Neuronal stem cell (in vitro differentiated cells): ENCODE data around the gene ARL6IP4.

Experiments used
- DNase-seq: peaks from one replicate; pipeline ENCODE4 v3.0.0-alpha.2; 2013; ENCODE audit warnings: low spot score
- H2AFZ ChIP-seq: one replicate; pipeline ENCODE4 v1.6.1; 2013; ENCODE audit warnings: mild to moderate bottlenecking, low read length, inconsistent platforms
- H2AK5ac ChIP-seq: 2 replicates; pipeline ENCODE4 v1.6.1; 2013; ENCODE audit warnings: low read depth, mild to moderate bottlenecking, inconsistent platforms, low read length, moderate library complexity, mixed read lengths
- H2BK120ac ChIP-seq: 2 replicates; pipeline ENCODE4 v1.6.1; 2013; ENCODE audit warnings: low read depth, mild to moderate bottlenecking, inconsistent platforms, low read length, moderate library complexity, mixed read lengths
- H2BK12ac ChIP-seq: one replicate; pipeline ENCODE4 v1.6.1; 2013; ENCODE audit warnings: low read length, inconsistent platforms
- H2BK15ac ChIP-seq: 2 replicates; pipeline ENCODE4 v1.6.1; 2013; ENCODE audit warnings: mild to moderate bottlenecking, low read length, inconsistent platforms, mixed read lengths
- H2BK5ac ChIP-seq: one replicate; pipeline ENCODE4 v1.6.1; 2013; ENCODE audit warnings: inconsistent platforms, mild to moderate bottlenecking, low read length, moderate library complexity
- H3K14ac ChIP-seq: one replicate; pipeline ENCODE4 v1.6.1; 2013; ENCODE audit warnings: low read length, inconsistent platforms
- H3K18ac ChIP-seq: 2 replicates; pipeline ENCODE4 v1.6.1; 2013; ENCODE audit warnings: low read length, inconsistent platforms
- H3K23ac ChIP-seq: 2 replicates; pipeline ENCODE4 v1.6.1; 2013; ENCODE audit warnings: low read depth, mild to moderate bottlenecking, mixed read lengths, low read length, inconsistent platforms; ENCODE audit not compliant: poor library complexity
- H3K27ac ChIP-seq: replicated peaks from 3 replicates; pipeline ENCODE4 v1.5.1; 2013; ENCODE audit warnings: low read length, inconsistent platforms
- H3K27me3 ChIP-seq, 3 experiments: 2 replicates each; pipeline ENCODE4 v1.6.1; 2013; ENCODE audit warnings: low read length in 3 of 3, mild to moderate bottlenecking in 2 of 3, inconsistent platforms in 1 of 3, low read depth in 1 of 3, mixed read lengths in 1 of 3, moderate library complexity in 1 of 3; ENCODE audit not compliant: control insufficient read depth in 3 of 3, insufficient read depth in 3 of 3
- H3K36me3 ChIP-seq, 2 donors: replicated peaks in 1 of 2; 2 replicates each; pipeline ENCODE4 v1.6.1; 2013; ENCODE audit warnings: low read length in 2 of 2; ENCODE audit not compliant: control insufficient read depth in 2 of 2, insufficient read depth in 2 of 2
- H3K4ac ChIP-seq: 2 replicates; pipeline ENCODE4 v1.6.1; 2013; ENCODE audit warnings: inconsistent platforms, mild to moderate bottlenecking, low read length, moderate library complexity
- H3K4me1 ChIP-seq, 2 donors: 1 replicate in 1 of 2; 2 replicates in 1 of 2; pipeline ENCODE4 v1.6.1; 2013; ENCODE audit warnings: low read length in 2 of 2, low read depth in 1 of 2; ENCODE audit not compliant: control insufficient read depth in 2 of 2, insufficient read depth in 1 of 2
- H3K4me2 ChIP-seq: one replicate; pipeline ENCODE4 v1.6.1; 2013; ENCODE audit warnings: mild to moderate bottlenecking, low read length, inconsistent platforms; ENCODE audit not compliant: insufficient read depth, poor library complexity, severe bottlenecking
- H3K4me3 ChIP-seq, 2 donors: 2 replicates each; pipeline ENCODE4 v1.5.1; 2013; ENCODE audit warnings: low read length in 2 of 2, mild to moderate bottlenecking in 2 of 2, inconsistent platforms in 1 of 2, moderate library complexity in 1 of 2
- H3K79me1 ChIP-seq: one replicate; pipeline ENCODE4 v1.6.1; 2013; ENCODE audit warnings: low read depth, mild to moderate bottlenecking, inconsistent platforms, low read length, moderate library complexity
- H3K9ac ChIP-seq: one replicate; pipeline ENCODE4 v1.6.1; 2013; ENCODE audit warnings: mild to moderate bottlenecking, low read depth, low read length, inconsistent platforms; ENCODE audit not compliant: poor library complexity
- H3K9me3 ChIP-seq, 2 donors: replicated peaks in 1 of 2; 2 replicates each; pipeline versions ENCODE3 to v1.6.1; 2013; ENCODE audit warnings: low read length in 2 of 2, mild to moderate bottlenecking in 2 of 2, inconsistent platforms in 1 of 2, low read depth in 1 of 2, mixed read lengths in 1 of 2, moderate library complexity in 1 of 2; ENCODE audit not compliant: control insufficient read depth in 2 of 2, insufficient read depth in 1 of 2
- H4K8ac ChIP-seq: one replicate; pipeline ENCODE4 v1.6.1; 2013; ENCODE audit warnings: low read depth, mild to moderate bottlenecking, inconsistent platforms, low read length, moderate library complexity
- H4K91ac ChIP-seq: one replicate; pipeline ENCODE4 v1.6.1; 2013; ENCODE audit warnings: low read length, low read depth, mild to moderate bottlenecking, inconsistent platforms; ENCODE audit not compliant: poor library complexity
- WGBS, 2 donors: extraction: QIAGEN DNeasy Blood & Tissue Kit; methylation state at CpG; one replicate each; pipeline ENCODE4 v1.1.7; 2013; ENCODE audit warnings: missing lambda C conversion rate in 2 of 2, mixed read lengths in 1 of 2; ENCODE audit not compliant: insufficient read length in 2 of 2, insufficient replicate concordance in 1 of 2; ENCODE audit errors: extremely low coverage in 2 of 2; 5-methylcytosine and 5-hydroxymethylcytosine counted together

Gene ARL6IP4

DNA sequence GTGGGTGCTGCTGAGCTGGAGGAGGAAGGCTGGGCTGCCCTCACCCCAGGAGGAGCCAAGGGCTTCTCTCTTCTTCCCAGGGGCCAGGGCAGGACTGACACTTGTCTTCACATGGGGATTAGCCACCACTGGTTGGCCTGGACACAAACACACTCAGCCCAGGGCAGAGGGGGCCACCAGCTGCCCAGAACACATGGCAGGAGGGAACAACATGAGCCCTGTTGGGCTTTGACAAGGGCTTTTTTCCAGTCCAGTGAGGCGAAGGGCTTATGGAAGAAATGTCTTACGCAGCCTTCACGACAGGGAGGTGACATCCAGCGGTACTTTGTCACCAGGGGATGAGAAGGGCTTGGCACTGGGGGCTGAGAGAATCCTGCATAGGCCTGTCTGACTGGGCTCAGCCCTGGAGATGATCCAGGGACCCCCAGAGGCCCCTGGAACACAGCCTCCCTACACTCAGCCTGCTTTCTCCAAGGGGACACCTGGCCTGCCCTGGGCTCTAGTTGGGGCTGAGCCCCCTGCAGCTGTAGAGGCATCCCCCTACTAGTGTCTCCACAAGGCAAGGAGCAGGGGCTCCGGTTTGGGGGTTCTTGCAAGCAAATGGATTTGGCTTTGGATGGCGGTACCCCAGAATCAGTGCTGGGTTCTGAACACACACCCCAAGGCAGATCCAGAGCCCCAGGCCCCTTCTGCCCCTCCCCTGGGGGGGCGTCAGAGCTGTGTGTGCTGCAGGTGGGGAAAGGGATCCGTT is 18.9 kb downstream of the ARL6IP4 start:
- H2BK12ac ChIP-seq: no peak overlapping the region
- H3K9ac ChIP-seq: no peak overlapping the region
- no peak overlapping the region for H3K4ac ChIP-seq
- H2BK15ac ChIP-seq: no peak overlapping the region
- no peak overlapping the region for H2BK120ac ChIP-seq
- H3K18ac ChIP-seq: no peak overlapping the region
- H3K27me3 ChIP-seq: no peaks in the 10 kb centered on the region
- no peak overlapping the region for H3K14ac ChIP-seq
- H3K23ac ChIP-seq: no peak overlapping the region
- DNase-seq: no peak
- WGBS, 2 donors: no CpG with 5 or more reads among the region's 8 CpGs
- no peak overlapping the region for H3K4me2 ChIP-seq
- H2BK5ac ChIP-seq: no peak overlapping the region
- no peak overlapping the region for H3K4me3 ChIP-seq
- peaks cover 0 to 6% of the 10 kb centered on the region in 2 donors for H3K36me3 ChIP-seq
- no peak overlapping the region for H4K91ac ChIP-seq
- no peak overlapping the region for H2AFZ ChIP-seq
- no peak overlapping the region for H3K27ac ChIP-seq
- peak overlapping the region; percentile 63 for H2AK5ac ChIP-seq
- no peaks in the 10 kb centered on the region for H3K9me3 ChIP-seq
- H3K4me1 ChIP-seq: no peaks in the 10 kb centered on the region
- H4K8ac ChIP-seq: peak overlapping the region; percentile 72
- H3K79me1 ChIP-seq: no peaks in the 10 kb centered on the region

GRCh38 chr12:122999986-123000420 is 19.5 kb downstream of the ARL6IP4 start:
- Histone ChIP-seq H3K18ac (peak overlapping the region; percentile 38), H4K91ac (no peak overlapping the region), H3K4ac (no peak overlapping the region), H2BK12ac (no peak overlapping the region), H3K27me3 (no peaks in the 10 kb centered on the region), H2BK120ac (no peak overlapping the region), H3K14ac (peak overlapping the region; percentile 6), H3K36me3 (peaks cover 0 to 6% of the 10 kb centered on the region in 2 donors), H3K4me3 (no peak overlapping the region), H3K9ac (peak overlapping the region; percentile 72), H3K23ac (no peak overlapping the region), H3K9me3 (no peaks in the 10 kb centered on the region), H3K27ac (no peak overlapping the region), H3K4me2 (no peak overlapping the region), H2BK15ac (no peak overlapping the region), H2AFZ (no peak overlapping the region), H2AK5ac (peak overlapping the region; percentile 63), H3K4me1 (no peaks in the 10 kb centered on the region), H3K79me1 (no peaks in the 10 kb centered on the region), H2BK5ac (no peak overlapping the region), H4K8ac (no peak overlapping the region)
- no CpG with 5 or more reads among the region's 20 CpGs for WGBS, 2 donors
- no peak for DNase-seq

DNA sequence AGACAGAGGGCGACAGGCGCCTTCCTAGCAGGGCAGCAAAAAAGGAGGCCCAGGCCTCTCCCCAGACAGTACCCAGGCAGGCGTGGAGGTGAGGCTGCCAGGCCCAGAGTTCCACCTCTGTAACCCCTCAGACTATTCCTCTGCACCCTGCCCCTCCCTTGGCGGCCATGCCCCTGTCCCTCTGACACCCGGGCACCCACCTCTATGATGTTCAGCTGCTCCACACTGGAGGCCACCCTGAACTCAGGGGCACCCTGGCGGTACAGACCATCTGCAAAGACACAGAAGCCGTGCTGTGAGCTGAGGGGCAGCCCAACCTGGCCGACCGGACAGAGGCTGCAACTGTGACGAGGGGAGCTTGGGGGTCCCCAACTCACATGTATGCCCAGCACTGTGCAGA is 20.1 kb downstream of the ARL6IP4 start:
- H3K23ac ChIP-seq: no peak overlapping the region
- H3K4ac ChIP-seq: no peak overlapping the region
- peak overlapping the region; percentile 23 for H3K14ac ChIP-seq
- no peak overlapping the region for H2BK15ac ChIP-seq
- DNase-seq: no peak
- H3K27me3 ChIP-seq: no peaks in the 10 kb centered on the region
- no peak overlapping the region for H3K4me3 ChIP-seq
- no peak overlapping the region for H4K91ac ChIP-seq
- no peak overlapping the region for H2BK12ac ChIP-seq
- H3K9me3 ChIP-seq: no peaks in the 10 kb centered on the region
- H3K79me1 ChIP-seq: no peaks in the 10 kb centered on the region
- no peak overlapping the region for H2AFZ ChIP-seq
- no peak overlapping the region for H4K8ac ChIP-seq
- no peaks in the 10 kb centered on the region for H3K4me1 ChIP-seq
- peak overlapping the region; percentile 13 for H3K9ac ChIP-seq
- no peak overlapping the region for H2BK5ac ChIP-seq
- H3K36me3 ChIP-seq: peaks cover 0 to 6% of the 10 kb centered on the region in 2 donors
- no peak overlapping the region for H3K27ac ChIP-seq
- no peak overlapping the region for H3K4me2 ChIP-seq
- whole genome bisulfite sequencing, 2 donors: no CpG with 5 or more reads among the region's 10 CpGs
- H2AK5ac ChIP-seq: peak overlapping the region; percentile 19
- no peak overlapping the region for H3K18ac ChIP-seq
- no peak overlapping the region for H2BK120ac ChIP-seq

- WGBS, 2 donors: no CpG with 5 or more reads among the region's 3 CpGs
- no peak overlapping the region for H3K9ac ChIP-seq
These were observed 21.0 kb downstream of the ARL6IP4 start for GRCh38 chr12:123001464-123001863.

More at GRCh38 chr12:123001464-123001863, 21.0 kb downstream of the ARL6IP4 start:
- H3K14ac ChIP-seq: no peak overlapping the region
- H2BK120ac ChIP-seq: no peak overlapping the region
- no peak overlapping the region for H2AFZ ChIP-seq
- no peak overlapping the region for H3K4me2 ChIP-seq
- no peaks in the 10 kb centered on the region for H3K4me1 ChIP-seq
- no peak overlapping the region for H3K18ac ChIP-seq
- no peak overlapping the region for H2AK5ac ChIP-seq
- H3K27ac ChIP-seq: no peak overlapping the region
- no peak overlapping the region for H2BK15ac ChIP-seq
- H3K27me3 ChIP-seq: no peaks in the 10 kb centered on the region
- no peak overlapping the region for H4K8ac ChIP-seq
- H2BK12ac ChIP-seq: no peak overlapping the region
- no peak overlapping the region for H3K23ac ChIP-seq
- no peak overlapping the region for H2BK5ac ChIP-seq
- H3K4me3 ChIP-seq: no peak overlapping the region
- H3K9me3 ChIP-seq: no peaks in the 10 kb centered on the region
- no peaks in the 10 kb centered on the region for H3K79me1 ChIP-seq
- no peak overlapping the region for H3K4ac ChIP-seq
- no peak overlapping the region for H4K91ac ChIP-seq
- peaks cover 0 to 6% of the 10 kb centered on the region in 2 donors for H3K36me3 ChIP-seq
- no peak for DNase-seq
